ENCODE measurements around the gene PARD6G.
"Not testable (repeated sequence)": the region's sequence is repeated elsewhere in the genome, so short reads cannot be mapped to it uniquely, and the experiment has no call there.

The PARD6G gene

GRCh38 chr18:80178935-80179818 is 68.1 kb downstream of the PARD6G start:
- no peak overlapping the region for H3K4me3 ChIP-seq (ENCODE audit: low read length)
- DNase-seq (ENCODE audit: low read depth, low spot score) = no peak

- H3K4me3 ChIP-seq (ENCODE audit: low read length) = no peak overlapping the region
- DNase-seq (ENCODE audit: low read depth, low spot score) = no peak
These were observed 70.2 kb downstream of the PARD6G start for GRCh38 chr18:80177128-80177527.

DNA sequence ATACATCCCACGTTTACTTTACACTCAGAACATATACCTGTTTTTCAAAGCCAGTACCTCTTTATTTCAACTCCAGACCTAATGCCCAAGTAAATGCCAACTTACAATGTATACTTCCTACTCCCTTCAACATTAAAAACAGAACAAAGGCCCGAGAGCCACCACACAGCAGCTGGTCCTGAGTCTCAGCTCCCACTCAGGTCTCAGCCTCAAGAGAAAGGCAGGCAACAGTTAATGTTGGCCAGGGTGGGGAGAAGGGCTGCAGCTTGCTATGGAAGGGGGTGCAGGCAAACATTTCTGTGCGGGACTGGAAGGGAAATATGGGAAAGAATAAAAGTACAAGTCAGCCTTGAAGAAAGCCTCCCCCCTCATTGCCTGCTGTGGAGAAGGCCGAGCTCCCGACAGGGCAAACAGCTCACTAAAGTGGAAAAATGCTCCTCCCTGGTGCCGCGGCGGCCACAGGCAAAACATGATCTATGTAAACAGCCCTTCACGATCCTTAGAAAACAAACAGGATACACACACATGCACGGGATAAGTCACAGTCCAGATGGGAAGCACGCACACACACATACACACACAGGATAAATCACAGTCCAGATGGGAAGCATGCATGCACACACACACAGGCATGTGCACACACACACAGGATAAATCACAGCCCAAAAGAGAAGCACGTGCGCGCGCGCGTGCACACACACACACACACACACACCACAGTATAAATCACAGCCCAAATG is 70.8 kb downstream of the PARD6G start:
- DNase-seq (ENCODE audit: low read depth, low spot score) = no peak
- H3K4me3 ChIP-seq (ENCODE audit: low read length) = no peak overlapping the region

DNA sequence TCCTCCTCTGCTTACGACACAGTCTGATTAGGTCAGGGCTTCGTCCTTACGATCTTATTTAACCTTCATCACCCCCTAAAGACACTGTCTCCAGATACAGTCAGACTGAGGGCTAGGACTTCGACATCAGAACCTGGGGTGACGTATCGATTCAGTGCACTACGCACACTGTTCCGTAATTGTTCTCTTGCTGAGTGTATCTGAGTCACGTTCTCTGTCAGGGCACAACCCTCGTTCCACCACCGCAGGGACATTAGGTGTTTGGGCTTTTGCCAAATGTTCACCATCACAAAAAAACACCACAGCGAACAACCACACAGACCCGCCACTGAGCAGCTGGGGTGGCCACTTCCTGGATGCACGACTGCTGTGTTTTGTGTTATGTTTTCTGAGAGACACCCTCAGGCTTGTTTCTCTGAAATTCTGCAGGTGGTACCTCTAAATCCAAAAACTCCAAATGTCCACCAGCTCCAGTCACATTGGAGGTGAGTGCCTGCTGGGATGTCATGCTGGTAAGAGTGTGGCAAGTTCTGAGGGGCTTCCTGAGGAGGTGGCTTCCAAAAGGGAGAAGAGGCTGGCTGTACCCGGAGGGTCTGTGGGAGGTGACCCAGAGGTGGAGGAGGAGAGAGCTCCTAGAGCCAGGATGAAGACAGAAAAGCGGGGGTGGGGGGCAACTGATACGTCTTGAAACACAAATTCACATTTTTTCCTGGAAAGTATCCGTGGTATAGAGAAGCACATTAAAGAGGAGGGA is 71.7 kb downstream of the PARD6G start:
- DNase-seq (ENCODE audit: low read depth, low spot score) = peak; percentile 87
- peak overlapping the region; percentile 33 for H3K4me3 ChIP-seq (ENCODE audit: low read length)

GRCh38 chr18:80173060-80173459 is 74.3 kb downstream of the PARD6G start:
- no peak overlapping the region for H3K4me3 ChIP-seq (ENCODE audit: low read length)
- no peak for DNase-seq (ENCODE audit: low read depth, low spot score)

DNA sequence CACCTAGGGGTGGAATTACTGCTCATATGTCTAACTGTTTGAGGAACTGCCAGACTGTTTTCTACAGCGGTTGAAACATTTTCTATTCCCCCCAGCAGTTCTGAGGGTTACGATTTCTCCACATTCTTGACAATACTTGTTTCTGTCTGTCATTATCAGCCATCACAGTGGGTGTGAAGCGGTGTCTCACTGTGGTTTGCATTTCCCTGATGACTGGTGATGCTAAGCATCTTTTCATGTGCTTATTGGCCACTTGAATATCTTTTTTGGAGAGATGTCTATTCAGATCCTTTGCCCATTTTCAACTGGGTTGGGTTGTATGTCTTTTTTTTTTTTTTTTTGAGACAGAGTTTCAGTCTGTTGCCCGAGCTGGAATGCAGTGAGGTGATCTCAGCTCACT is 75.3 kb downstream of the PARD6G start:
- H3K4me3 ChIP-seq (ENCODE audit: low read length) = no peak overlapping the region
- no peak for DNase-seq (ENCODE audit: low read depth, low spot score)

GRCh38 chr18:80171054-80171872 is 76.1 kb downstream of the PARD6G start:
- DNase-seq (ENCODE audit: low read depth, low spot score) = no peak
- H3K4me3 ChIP-seq (ENCODE audit: low read length) = no peak overlapping the region

DNA sequence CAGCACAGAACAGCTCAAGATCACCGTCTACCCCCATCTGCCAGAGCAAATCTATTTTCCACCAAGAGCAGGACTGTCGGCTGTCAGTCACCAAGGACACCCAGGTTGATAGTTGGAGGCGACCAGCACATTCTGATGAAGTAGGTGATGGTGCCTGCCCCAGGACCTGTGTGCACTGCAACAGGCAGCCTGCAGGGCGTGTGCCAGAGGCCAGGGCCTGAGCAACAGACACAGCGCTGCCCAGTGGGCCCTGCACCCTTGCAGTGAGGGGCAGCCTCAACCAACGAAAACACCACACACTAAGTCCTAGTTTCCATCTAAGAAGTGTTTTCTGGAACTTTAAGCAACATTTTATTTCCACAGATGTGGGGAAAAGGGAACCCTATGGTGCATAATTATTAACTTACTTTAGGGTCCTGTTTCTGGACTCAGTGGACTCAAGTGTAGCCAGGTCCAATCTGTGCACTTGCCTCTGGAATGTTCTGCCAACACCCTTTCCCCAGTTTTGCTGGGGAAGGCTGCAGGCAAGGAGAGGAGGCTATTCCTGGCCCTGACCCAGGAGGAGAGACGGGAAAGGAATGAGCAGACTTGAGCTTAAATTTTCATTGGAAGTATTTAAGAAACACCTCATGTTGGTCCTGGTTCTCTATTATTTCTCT is 76.8 kb downstream of the PARD6G start:
- DNase-seq (ENCODE audit: low read depth, low spot score) = no peak
- H3K4me3 ChIP-seq (ENCODE audit: low read length) = no peak overlapping the region

DNA sequence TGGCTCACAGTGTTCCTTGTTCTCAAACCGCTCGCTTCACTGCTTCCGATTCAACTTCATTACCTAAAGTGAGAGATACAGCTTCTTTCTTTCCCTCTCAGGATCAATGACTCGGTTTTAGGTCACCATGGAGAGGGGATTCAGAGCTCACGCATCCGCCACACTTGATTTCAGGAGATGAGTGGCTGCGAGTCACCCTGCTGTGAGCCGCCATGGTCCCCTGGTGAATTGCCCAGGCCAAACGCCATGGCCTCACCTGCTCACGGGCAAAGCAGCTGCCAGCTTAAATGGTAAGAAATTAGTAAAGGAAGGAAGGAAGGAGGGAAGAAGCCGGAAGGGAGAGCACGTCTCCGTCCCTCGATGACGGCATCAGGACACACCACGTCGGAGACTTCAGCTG is 77.7 kb downstream of the PARD6G start:
- DNase-seq (ENCODE audit: low read depth, low spot score) = no peak
- H3K4me3 ChIP-seq (ENCODE audit: low read length) = no peak overlapping the region

GRCh38 chr18:80168982-80169381 is 78.3 kb downstream of the PARD6G start:
- H3K4me3 ChIP-seq (ENCODE audit: low read length) = no peak overlapping the region
- DNase-seq (ENCODE audit: low read depth, low spot score) = no peak

DNA sequence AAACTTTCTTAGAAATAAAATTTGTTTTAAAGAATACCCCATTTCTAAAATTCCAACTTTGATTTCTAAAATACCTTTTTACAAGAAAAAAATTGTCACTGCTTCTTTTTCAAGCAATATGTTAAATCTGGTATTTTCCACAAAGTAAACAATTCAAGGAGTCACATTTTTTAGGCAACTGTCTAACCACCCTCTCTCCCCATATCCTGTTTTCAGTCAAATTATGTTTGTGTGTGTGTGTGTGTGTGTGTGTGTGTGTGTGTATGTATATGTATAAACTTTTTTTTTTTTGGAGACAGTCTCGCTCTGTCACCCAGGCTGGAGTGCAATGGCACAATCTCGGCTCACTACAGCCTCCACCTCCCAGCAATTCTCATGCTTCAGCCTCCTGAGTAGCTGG is 79.0 kb downstream of the PARD6G start:
- DNase-seq (ENCODE audit: low read depth, low spot score) = no peak

DNA sequence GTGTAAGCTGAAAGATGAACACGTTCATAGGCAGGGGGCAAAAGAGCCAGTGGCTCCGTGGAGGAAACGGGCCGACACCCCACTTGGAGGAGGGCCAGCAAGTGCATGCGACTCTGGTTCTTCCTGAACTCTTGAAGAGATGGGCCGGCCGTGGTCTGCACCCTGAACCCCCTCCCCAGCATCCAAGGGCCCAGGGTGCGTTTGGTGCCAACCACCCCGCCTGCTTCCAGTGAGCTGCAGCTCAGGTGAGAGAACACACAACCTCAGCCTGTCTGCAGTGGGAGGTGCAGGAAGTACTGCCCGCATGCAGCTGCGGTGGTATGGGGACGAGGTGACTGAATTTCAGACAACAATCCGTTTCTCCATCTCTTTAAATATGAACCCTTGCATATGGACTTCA is 79.4 kb downstream of the PARD6G start:
- no peak for DNase-seq (ENCODE audit: low read depth, low spot score)
- H3K4me3 ChIP-seq (ENCODE audit: low read length) = no peak overlapping the region

More for the DNA sequence above, 79.0 kb downstream of the PARD6G start:
- no peak overlapping the region for H3K4me3 ChIP-seq (ENCODE audit: low read length)

DNA sequence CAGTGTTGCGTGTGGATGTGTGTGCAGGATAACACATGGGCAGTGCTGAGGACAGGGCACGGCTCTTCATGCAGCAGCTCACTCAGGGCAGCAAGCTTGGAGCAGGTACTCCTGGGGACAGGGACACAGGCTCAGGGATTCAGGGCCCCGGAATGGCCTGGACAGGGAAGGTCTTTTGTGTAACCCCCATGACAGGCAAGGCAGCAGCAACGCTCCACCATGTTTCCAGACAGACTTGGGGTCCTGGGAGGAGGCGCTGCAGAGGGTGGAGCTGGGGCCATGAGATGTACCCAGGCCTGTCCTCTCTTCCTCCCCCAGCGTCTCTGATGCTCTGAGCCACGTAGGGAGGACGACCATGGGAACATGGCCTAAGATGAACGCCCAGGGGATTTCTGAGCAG is 80.0 kb downstream of the PARD6G start:
- H3K4me3 ChIP-seq (ENCODE audit: low read length) = no peak overlapping the region
- DNase-seq (ENCODE audit: low read depth, low spot score) = no peak

DNA sequence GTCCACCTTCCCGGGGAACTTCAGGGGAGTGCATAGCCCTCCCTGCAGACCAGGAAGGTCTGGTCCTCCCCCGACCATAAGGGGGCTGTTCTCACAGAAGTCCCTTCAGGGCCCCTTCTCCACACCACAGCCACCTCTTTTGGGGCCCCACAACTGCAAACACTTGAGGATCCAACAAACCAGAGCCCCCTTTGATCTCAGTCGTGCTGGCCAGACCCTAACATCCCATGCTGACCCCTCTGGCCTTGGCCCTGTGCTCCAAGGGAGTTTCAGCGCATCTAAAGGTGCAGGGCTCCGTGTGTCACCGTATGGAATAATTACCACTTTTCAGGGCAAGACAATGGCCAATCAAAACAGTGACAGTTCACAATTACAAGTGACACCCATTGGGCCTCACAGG is 80.6 kb downstream of the PARD6G start:
- no peak overlapping the region for H3K4me3 ChIP-seq (ENCODE audit: low read length)
- DNase-seq (ENCODE audit: low read depth, low spot score) = no peak

DNA sequence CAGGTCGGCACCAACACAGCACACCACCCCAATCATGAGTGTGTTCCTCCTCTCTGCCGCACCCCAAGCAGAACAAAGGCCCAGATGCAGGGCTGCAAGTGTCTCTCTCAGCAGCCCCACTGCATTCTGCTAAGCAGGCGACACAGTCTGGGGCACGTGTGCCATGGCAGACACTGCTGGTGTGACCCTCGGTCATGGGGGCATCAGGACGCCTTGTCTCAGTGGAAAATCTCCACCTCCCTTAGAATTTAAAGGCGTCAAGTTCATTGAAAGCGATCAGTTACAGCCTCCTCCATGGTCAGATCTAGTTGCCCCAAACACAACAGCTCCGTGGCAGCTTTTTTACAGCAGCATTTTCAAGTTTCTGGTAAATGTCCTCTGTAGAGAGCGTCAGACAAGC is 81.1 kb downstream of the PARD6G start:
- H3K4me3 ChIP-seq (ENCODE audit: low read length) = no peak overlapping the region
- no peak for DNase-seq (ENCODE audit: low read depth, low spot score)

- H3K4me3 ChIP-seq (ENCODE audit: low read length); DNase-seq (ENCODE audit: low read depth, low spot score): not testable (repeated sequence)
These were observed 82.5 kb downstream of the PARD6G start for GRCh38 chr18:80164727-80165355.

GRCh38 chr18:80163183-80163582 is 84.1 kb downstream of the PARD6G start:
- no peak for DNase-seq (ENCODE audit: low read depth, low spot score)
- H3K4me3 ChIP-seq (ENCODE audit: low read length) = no peak overlapping the region

- no peak overlapping the region for H3K4me3 ChIP-seq (ENCODE audit: low read length)
- no peak for DNase-seq (ENCODE audit: low read depth, low spot score)
These were observed 85.4 kb downstream of the PARD6G start for GRCh38 chr18:80161781-80162417.

All from Jurkat, Clone E6-1 (cell line).